H9 (cell line): ENCODE data around the gene MGRN1. TPM values are rescaled to one million over a fixed set of nuclear protein-coding genes. Genes with fewer than 3 reads are reported as not detected.

ENCODE experiments used
- DNase-seq: peaks from one replicate; pipeline ENCODE4 v3.0.0-alpha.2; 2017
- H2AFZ ChIP-seq: one replicate; pipeline ENCODE4 v1.6.1; 2013; ENCODE audit warnings: mild to moderate bottlenecking, low read length, control low read depth, moderate library complexity
- H2AK5ac ChIP-seq: 2 replicates; pipeline ENCODE4 v1.6.1; 2013; ENCODE audit warnings: low read length, control low read depth, mixed read lengths; ENCODE audit not compliant: insufficient read length
- H2BK120ac ChIP-seq: one replicate; pipeline ENCODE4 v1.6.1; 2013; ENCODE audit warnings: low read depth, mild to moderate bottlenecking, low read length, control low read depth, inconsistent platforms; ENCODE audit not compliant: poor library complexity, severe bottlenecking
- H2BK12ac ChIP-seq: 2 replicates; pipeline ENCODE4 v1.6.1; 2013; ENCODE audit warnings: low read length, control low read depth, mixed read lengths, low read depth; ENCODE audit not compliant: insufficient read length
- H2BK15ac ChIP-seq: 2 replicates; pipeline ENCODE4 v1.6.1; 2013; ENCODE audit warnings: low read depth, low read length, control low read depth
- H2BK20ac ChIP-seq: one replicate; pipeline ENCODE4 v1.6.1; 2013; ENCODE audit warnings: low read depth, mild to moderate bottlenecking, low read length, control low read depth, inconsistent platforms; ENCODE audit not compliant: poor library complexity, severe bottlenecking
- H2BK5ac ChIP-seq: 2 replicates; pipeline ENCODE4 v1.6.1; 2013; ENCODE audit warnings: low read length, control low read depth, mixed read lengths; ENCODE audit not compliant: insufficient read length
- H3K14ac ChIP-seq: 2 replicates; pipeline ENCODE4 v1.6.1; 2013; ENCODE audit warnings: low read length, control low read depth; ENCODE audit not compliant: insufficient read depth
- H3K18ac ChIP-seq: 2 replicates; pipeline ENCODE4 v1.6.1; 2013; ENCODE audit warnings: low read depth, mild to moderate bottlenecking, mixed read lengths, low read length, control low read depth; ENCODE audit not compliant: insufficient read length
- H3K23ac ChIP-seq: 2 replicates; pipeline ENCODE4 v1.6.1; 2013; ENCODE audit warnings: low read length, control low read depth, mixed read lengths, low read depth; ENCODE audit not compliant: insufficient read length
- H3K23me2 ChIP-seq: 2 replicates; pipeline ENCODE4 v1.6.1; 2013; ENCODE audit warnings: low read depth, mild to moderate bottlenecking, mixed read lengths, low read length, control low read depth; ENCODE audit not compliant: insufficient read length, poor library complexity, severe bottlenecking
- H3K27ac ChIP-seq: 2 replicates; pipeline ENCODE4 v1.5.1; 2013; ENCODE audit warnings: low read length, control low read depth, mixed read lengths, low read depth; ENCODE audit not compliant: insufficient read length
- H3K27me3 ChIP-seq: 2 replicates; pipeline ENCODE4 v1.6.1; 2013; ENCODE audit warnings: low read length, control low read depth, inconsistent platforms; ENCODE audit not compliant: insufficient read depth
- H3K4ac ChIP-seq: 2 replicates; pipeline ENCODE4 v1.6.1; 2013; ENCODE audit warnings: low read depth, mild to moderate bottlenecking, control low read depth, inconsistent platforms, low read length, moderate library complexity
- H3K4me1 ChIP-seq: 2 replicates; pipeline ENCODE4 v1.6.1; 2013; ENCODE audit warnings: low read length, control low read depth, inconsistent platforms; ENCODE audit not compliant: insufficient read depth
- H3K4me2 ChIP-seq: 2 replicates; pipeline ENCODE4 v1.6.1; 2013; ENCODE audit warnings: low read length, control low read depth, mixed read lengths; ENCODE audit not compliant: insufficient read length, insufficient read depth
- H3K56ac ChIP-seq: 2 replicates; pipeline ENCODE4 v1.6.1; 2013; ENCODE audit warnings: low read depth, mild to moderate bottlenecking, mixed read lengths, low read length, control low read depth; ENCODE audit not compliant: insufficient read length
- H3K79me1 ChIP-seq: 2 replicates; pipeline ENCODE4 v1.6.1; 2013; ENCODE audit warnings: low read depth, mild to moderate bottlenecking, moderate library complexity, low read length, control low read depth, inconsistent platforms; ENCODE audit not compliant: insufficient read depth, poor library complexity, severe bottlenecking
- H3K79me2 ChIP-seq: 2 replicates; pipeline ENCODE4 v1.6.1; 2013; ENCODE audit warnings: low read length, control low read depth, inconsistent platforms; ENCODE audit not compliant: insufficient read depth
- H3K9ac ChIP-seq: 2 replicates; pipeline ENCODE4 v1.6.1; 2013; ENCODE audit warnings: low read length, control low read depth, mixed read lengths; ENCODE audit not compliant: insufficient read length; ENCODE audit errors: extremely low read depth
- H3K9me3 ChIP-seq: one replicate; pipeline ENCODE4 v1.6.1; 2013; ENCODE audit warnings: low read depth, low read length, inconsistent platforms; ENCODE audit not compliant: control insufficient read depth
- H3T11ph ChIP-seq: one replicate; pipeline ENCODE4 v1.6.1; 2013; ENCODE audit warnings: mild to moderate bottlenecking, low read length, control low read depth, inconsistent platforms
- H4K20me1 ChIP-seq: one replicate; pipeline ENCODE4 v1.6.1; 2013; ENCODE audit not compliant: control insufficient read depth, insufficient read length, insufficient read depth
- H4K5ac ChIP-seq: 2 replicates; pipeline ENCODE4 v1.6.1; 2013; ENCODE audit warnings: low read depth, mild to moderate bottlenecking, mixed read lengths, low read length, control low read depth; ENCODE audit not compliant: insufficient read length
- H4K8ac ChIP-seq: replicated peaks from 2 replicates; pipeline ENCODE4 v1.6.1; 2013; ENCODE audit warnings: low read length, control low read depth, mixed read lengths, low read depth; ENCODE audit not compliant: insufficient read length
- H4K91ac ChIP-seq: 2 replicates; pipeline ENCODE4 v1.6.1; 2013; ENCODE audit warnings: low read depth, mild to moderate bottlenecking, moderate library complexity, mixed read lengths, low read length, control low read depth; ENCODE audit not compliant: insufficient read length
- H3K27ac Mint-ChIP-seq, 3 experiments: 2 replicates in 2 of 3; 3 replicates in 1 of 3; pipeline ENCODE4 v1.8.0; 2020 to 2021; ENCODE audit warnings: mixed read lengths in 3 of 3, mild to moderate bottlenecking in 1 of 3, moderate library complexity in 1 of 3
- H3K27me3 Mint-ChIP-seq: 2 replicates; pipeline ENCODE4 v1.8.0; 2021; ENCODE audit warnings: low read depth, mild to moderate bottlenecking, moderate library complexity, mixed read lengths
- H3K36me3 Mint-ChIP-seq, 3 experiments: 2 replicates in 2 of 3; 3 replicates in 1 of 3; pipeline ENCODE4 v1.8.0; 2020 to 2021; ENCODE audit warnings: low read depth in 3 of 3, mixed read lengths in 3 of 3; ENCODE audit not compliant: insufficient read depth in 1 of 3
- H3K4me1 Mint-ChIP-seq, 2 experiments: 2 replicates each; pipeline ENCODE4 v1.8.0; 2020; ENCODE audit warnings: mixed read lengths in 2 of 2
- H3K4me3 Mint-ChIP-seq, 2 experiments: 2 replicates in 1 of 2; 3 replicates in 1 of 2; pipeline ENCODE4 v1.8.0; 2020 to 2021; ENCODE audit warnings: mild to moderate bottlenecking in 2 of 2, mixed read lengths in 2 of 2, moderate library complexity in 1 of 2
- H3K9me3 Mint-ChIP-seq, 2 experiments: 2 replicates in 1 of 2; 3 replicates in 1 of 2; pipeline ENCODE4 v1.8.0; 2020; ENCODE audit warnings: mild to moderate bottlenecking in 2 of 2, mixed read lengths in 2 of 2, moderate library complexity in 1 of 2
- WGBS: extraction: QIAGEN DNeasy Blood & Tissue Kit; methylation state at CpG from one replicate; pipeline ENCODE4 v1.1.7; 2013; ENCODE audit warnings: missing lambda C conversion rate, low lambda C conversion rate, mixed read lengths; ENCODE audit not compliant: insufficient read length; ENCODE audit errors: extremely low coverage; 5-methylcytosine and 5-hydroxymethylcytosine counted together
- total RNA-seq: library from RNA; stranded (reverse); gene quantifications from 2 replicates; pipeline ENCODE4 v1.2.1, GENCODE V29; 2021
- TF ChIP-seq, protein P1 (sequence below): fragments of 200-600 bp; sonication (generic); conservative IDR thresholded peaks from 3 replicates; pipeline ENCODE4 v1.8.0; 2021; ENCODE audit warnings: antibody characterized with exemption, mild to moderate bottlenecking

MGRN1 gene
- total RNA-seq, 1 experiment from 2014 or later: 91.6 TPM

DNA sequence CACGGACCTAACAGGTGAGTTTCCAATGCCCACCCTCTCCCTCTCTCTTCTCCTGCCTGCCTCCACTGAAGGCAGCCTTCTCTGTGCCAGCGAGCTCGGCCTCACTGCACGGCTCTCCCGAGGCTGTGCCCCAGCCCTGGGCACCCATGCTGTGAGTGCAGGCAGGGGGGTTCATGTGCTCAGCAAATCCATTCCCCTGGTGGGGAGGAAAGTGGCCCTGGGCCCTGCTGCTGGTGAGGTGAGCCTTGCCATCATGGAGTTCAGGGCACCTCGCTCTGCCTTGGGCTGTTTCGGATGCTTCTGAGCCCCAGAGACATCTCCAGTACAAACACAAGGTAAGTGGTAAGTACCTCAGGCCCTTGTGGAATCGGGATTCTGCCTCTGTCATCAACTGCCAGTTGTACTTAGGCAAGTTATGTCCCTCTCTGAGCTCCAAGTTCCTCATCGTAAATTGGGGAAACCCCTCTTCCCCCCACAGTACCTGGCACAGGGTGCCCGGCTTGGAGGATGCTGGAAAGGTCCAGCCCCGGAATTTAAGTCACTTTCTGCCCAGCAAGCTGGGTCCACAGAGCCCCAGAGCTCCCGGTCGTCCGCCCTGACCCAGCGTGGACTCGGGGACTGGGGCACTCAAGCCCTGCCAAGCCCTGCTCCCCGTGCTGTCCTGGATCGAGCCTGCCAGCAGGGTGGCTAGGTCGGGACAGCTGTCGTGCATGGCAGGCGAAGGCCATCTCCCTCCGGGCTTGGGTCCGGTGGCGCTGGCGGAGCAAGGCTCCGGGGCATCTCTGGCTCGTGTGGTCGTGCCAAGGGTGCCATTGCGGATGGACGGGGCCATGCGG is 68.1 kb downstream of the MGRN1 start:
- H2AK5ac ChIP-seq: no peak overlapping the region
- no peak overlapping the region for H3K9ac ChIP-seq
- no peaks in the 10 kb centered on the region for H3K79me2 ChIP-seq
- H3K9me3 Mint-ChIP-seq: no peaks in the 10 kb centered on the region
- peaks cover 2% of the 10 kb centered on the region; the same call in 1 of the 2 replicates for H3K27me3 Mint-ChIP-seq
- H4K20me1 ChIP-seq: no peaks in the 10 kb centered on the region
- WGBS: no CpG with 5 or more reads among the region's 31 CpGs
- no peak overlapping the region for H4K5ac ChIP-seq
- no peak overlapping the region for H4K8ac ChIP-seq
- H4K91ac ChIP-seq: no peak overlapping the region
- H2BK12ac ChIP-seq: no peak overlapping the region
- H2AFZ ChIP-seq: no peak overlapping the region
- no peak overlapping the region for H3K27ac ChIP-seq
- peak overlapping the region; percentile 77 to 78 for H3K4me3 Mint-ChIP-seq
- H3K27ac Mint-ChIP-seq: peak overlapping the region in 1 of 3 experiments; percentile 48; a peak in 2 of 7 replicates
- no peak for DNase-seq
- no peaks in the 10 kb centered on the region for H3K4me1 ChIP-seq
- H3K14ac ChIP-seq: no peak overlapping the region; the same call in 1 of the 2 replicates
- no peak overlapping the region for H2BK20ac ChIP-seq
- no peaks in the 10 kb centered on the region for H3K79me1 ChIP-seq
- H3K56ac ChIP-seq: no peak overlapping the region
- H2BK15ac ChIP-seq: no peak overlapping the region
- H3K27me3 ChIP-seq: no peaks in the 10 kb centered on the region
- TF ChIP-seq, protein P1, sequence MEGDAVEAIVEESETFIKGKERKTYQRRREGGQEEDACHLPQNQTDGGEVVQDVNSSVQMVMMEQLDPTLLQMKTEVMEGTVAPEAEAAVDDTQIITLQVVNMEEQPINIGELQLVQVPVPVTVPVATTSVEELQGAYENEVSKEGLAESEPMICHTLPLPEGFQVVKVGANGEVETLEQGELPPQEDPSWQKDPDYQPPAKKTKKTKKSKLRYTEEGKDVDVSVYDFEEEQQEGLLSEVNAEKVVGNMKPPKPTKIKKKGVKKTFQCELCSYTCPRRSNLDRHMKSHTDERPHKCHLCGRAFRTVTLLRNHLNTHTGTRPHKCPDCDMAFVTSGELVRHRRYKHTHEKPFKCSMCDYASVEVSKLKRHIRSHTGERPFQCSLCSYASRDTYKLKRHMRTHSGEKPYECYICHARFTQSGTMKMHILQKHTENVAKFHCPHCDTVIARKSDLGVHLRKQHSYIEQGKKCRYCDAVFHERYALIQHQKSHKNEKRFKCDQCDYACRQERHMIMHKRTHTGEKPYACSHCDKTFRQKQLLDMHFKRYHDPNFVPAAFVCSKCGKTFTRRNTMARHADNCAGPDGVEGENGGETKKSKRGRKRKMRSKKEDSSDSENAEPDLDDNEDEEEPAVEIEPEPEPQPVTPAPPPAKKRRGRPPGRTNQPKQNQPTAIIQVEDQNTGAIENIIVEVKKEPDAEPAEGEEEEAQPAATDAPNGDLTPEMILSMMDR: no peak
- no peak overlapping the region for H3T11ph ChIP-seq
- H3K4ac ChIP-seq: no peak overlapping the region
- H3K23me2 ChIP-seq: peaks cover 3% of the 10 kb centered on the region
- H3K4me1 Mint-ChIP-seq: peaks cover 2 to 3% of the 10 kb centered on the region in 2 experiments; a peak in 2 of 4 replicates
- H3K18ac ChIP-seq: no peak overlapping the region
- H3K36me3 Mint-ChIP-seq: peaks cover 5 to 25% (median 22%) of the 10 kb centered on the region in 3 experiments; a peak in 6 of 7 replicates
- no peaks in the 10 kb centered on the region for H3K9me3 ChIP-seq
- no peak overlapping the region for H2BK120ac ChIP-seq
- H2BK5ac ChIP-seq: no peak overlapping the region
- H3K4me2 ChIP-seq: peak overlapping the region; percentile 58
- H3K23ac ChIP-seq: no peak overlapping the region
